ENCODE measurements around the gene BET1.
"Not testable (repeated sequence)": the region's sequence is repeated elsewhere in the genome, so short reads cannot be mapped to it uniquely, and the experiment has no call there.

BET1 gene

DNA sequence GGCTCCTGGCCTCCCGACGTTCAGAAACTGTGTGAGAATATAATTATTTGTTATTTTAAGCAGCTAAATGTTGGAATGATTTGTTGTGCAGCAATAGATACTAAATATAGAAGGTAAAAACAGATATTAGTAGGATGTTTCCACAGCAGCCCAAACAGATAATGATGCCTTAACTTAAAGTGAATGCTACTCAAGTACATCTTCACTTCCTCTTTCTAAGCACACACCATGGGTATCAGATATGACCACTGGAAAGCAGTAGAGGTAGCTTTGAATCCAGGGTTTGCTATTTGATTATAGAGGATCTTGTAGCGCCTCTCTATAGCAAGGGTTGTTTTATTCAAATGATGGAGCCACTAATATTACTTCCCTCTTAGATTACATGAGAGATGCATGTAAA is 38.2 kb upstream of the BET1 start:
- H3K9me3 ChIP-seq, result no peaks in the 10 kb centered on the region
- no peaks in the 10 kb centered on the region for H3K27me3 ChIP-seq
- TF ChIP-seq Cebpa-rat (IDR thresholded peaks at IDR 0.05), result no peak
- no peak overlapping the region for H3K4me2 ChIP-seq
- H3K4me1 ChIP-seq, result no peaks in the 10 kb centered on the region
- no peak overlapping the region for H3K9ac ChIP-seq
- no peaks in the 10 kb centered on the region for H4K20me1 ChIP-seq
- no peak overlapping the region for H3K27ac ChIP-seq
- no peak overlapping the region for H3K4me3 ChIP-seq
- no peaks in the 10 kb centered on the region for H3K36me3 ChIP-seq

DNA sequence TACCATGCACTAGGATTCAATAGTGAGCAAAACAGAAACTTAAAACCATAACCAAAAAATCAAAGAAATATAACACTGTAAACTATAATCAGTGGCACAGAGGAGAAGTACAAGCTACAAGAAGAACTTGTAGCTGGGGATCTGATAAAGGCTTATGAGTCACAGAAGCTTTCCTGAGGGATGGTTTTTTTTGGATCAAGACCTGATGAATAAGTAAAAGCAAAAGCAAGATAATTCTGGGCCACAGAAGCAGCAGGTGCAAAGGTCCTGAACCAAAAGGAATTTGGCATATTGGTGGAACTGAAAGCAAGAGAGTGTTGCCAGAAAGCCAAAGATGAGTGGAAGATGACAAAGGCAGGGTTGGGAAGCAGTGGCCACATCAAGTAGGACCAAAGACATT is 37.4 kb upstream of the BET1 start:
- H3K4me2 ChIP-seq, result no peak overlapping the region
- H3K27me3 ChIP-seq, result no peaks in the 10 kb centered on the region
- no peak for TF ChIP-seq Cebpa-rat (IDR thresholded peaks at IDR 0.05)
- H3K27ac ChIP-seq, result no peak overlapping the region
- H3K36me3 ChIP-seq, result no peaks in the 10 kb centered on the region
- H3K4me1 ChIP-seq, result no peaks in the 10 kb centered on the region
- H3K9ac ChIP-seq, result no peak overlapping the region
- H4K20me1 ChIP-seq, result no peaks in the 10 kb centered on the region
- no peaks in the 10 kb centered on the region for H3K9me3 ChIP-seq
- no peak overlapping the region for H3K4me3 ChIP-seq

DNA sequence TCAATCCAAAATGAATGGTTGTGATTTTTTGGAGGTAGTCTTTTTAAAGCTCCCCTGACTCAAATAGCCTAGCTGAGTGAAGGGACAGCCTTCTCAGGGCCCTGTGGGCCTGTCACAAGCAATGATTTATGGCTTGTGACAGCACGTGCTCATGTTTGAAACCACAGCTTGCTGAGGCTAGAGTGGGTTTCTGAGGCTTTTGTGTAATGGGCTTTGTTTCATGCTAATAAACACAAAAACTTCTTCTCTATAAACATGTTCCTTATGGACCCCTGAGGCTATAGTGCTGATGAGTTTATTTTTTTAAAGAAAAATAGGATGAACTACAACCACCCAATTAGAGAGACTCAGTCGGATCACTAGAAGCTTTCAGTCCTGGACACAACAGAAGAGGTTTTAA is 36.1 kb upstream of the BET1 start:
- Histone ChIP-seq H3K4me3 (no peak overlapping the region), H3K4me1 (no peaks in the 10 kb centered on the region), H3K9ac (no peak overlapping the region), H3K9me3 (no peaks in the 10 kb centered on the region), H3K36me3 (no peaks in the 10 kb centered on the region), H3K27ac (no peak overlapping the region), H4K20me1 (no peaks in the 10 kb centered on the region), H3K27me3 (no peaks in the 10 kb centered on the region), H3K4me2 (no peak overlapping the region)
- TF ChIP-seq Cebpa-rat (IDR thresholded peaks at IDR 0.05), result no peak

DNA sequence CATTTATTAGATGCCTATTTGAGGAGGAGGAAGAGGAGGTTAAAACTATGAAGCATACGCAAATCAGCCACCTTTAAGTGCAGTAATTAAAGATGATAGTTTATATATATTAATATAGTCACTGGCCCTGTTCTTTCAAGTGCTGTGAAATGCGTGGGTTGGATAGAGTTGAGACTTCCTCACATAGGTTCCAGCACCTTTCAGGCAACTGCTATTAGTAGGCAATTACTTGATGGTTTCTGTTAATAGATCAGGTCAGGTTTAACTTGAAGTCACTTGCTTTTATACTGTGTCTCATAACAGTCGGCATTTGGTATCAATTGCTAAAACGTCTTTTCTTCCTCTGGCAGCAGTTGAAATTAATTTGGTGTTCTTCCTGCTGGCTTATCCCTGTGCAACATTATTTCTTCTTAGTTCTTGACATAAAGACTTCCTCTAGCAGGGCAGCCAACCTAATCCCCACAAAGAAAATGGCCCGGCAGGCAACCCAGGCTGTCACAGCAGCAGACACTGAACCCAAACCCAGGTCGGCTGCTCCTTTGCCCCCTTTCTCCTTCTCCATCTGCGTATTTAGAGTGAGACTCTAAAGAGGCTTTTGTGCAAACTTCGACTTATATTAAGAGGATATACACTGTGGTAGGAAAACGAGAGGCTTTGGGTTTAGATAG is 35.3 kb upstream of the BET1 start:
- Histone ChIP-seq H3K9me3 (no peaks in the 10 kb centered on the region), H3K27me3 (no peaks in the 10 kb centered on the region), H3K36me3 (no peaks in the 10 kb centered on the region), H4K20me1 (no peaks in the 10 kb centered on the region), H3K4me1 (no peaks in the 10 kb centered on the region), H3K9ac (no peak overlapping the region), H3K27ac (no peak overlapping the region), H3K4me3 (no peak overlapping the region), H3K4me2 (no peak overlapping the region)
- no peak for TF ChIP-seq Cebpa-rat (IDR thresholded peaks at IDR 0.05)

DNA sequence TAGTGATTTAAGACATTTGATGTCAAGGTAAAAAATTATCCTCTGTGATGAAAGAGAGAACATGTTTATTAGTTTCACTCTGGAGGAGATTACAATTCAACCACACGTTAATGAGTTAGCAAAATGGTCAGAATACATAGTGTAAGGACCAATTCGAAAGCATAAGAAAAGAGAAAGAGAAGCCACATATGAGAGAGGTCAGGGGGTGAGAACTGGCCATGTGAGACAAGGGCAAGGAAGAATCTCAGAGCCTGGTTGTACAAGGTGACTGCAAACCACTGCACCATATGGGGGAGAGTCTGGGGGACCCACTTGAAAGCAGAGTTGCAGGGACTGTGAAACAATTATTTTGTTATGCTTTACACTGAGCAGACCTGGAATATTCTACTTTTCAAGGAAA is 27.7 kb upstream of the BET1 start:
- no peaks in the 10 kb centered on the region for H4K20me1 ChIP-seq
- no peaks in the 10 kb centered on the region for H3K27me3 ChIP-seq
- H3K36me3 ChIP-seq, result no peaks in the 10 kb centered on the region
- no peak overlapping the region for H3K27ac ChIP-seq
- no peak for TF ChIP-seq Cebpa-rat (IDR thresholded peaks at IDR 0.05)
- H3K4me2 ChIP-seq, result no peak overlapping the region
- H3K4me3 ChIP-seq, result no peak overlapping the region
- H3K9me3 ChIP-seq, result no peaks in the 10 kb centered on the region
- no peak overlapping the region for H3K9ac ChIP-seq
- H3K4me1 ChIP-seq, result peaks cover 14% of the 10 kb centered on the region; the same call in 1 of the 2 replicates

DNA sequence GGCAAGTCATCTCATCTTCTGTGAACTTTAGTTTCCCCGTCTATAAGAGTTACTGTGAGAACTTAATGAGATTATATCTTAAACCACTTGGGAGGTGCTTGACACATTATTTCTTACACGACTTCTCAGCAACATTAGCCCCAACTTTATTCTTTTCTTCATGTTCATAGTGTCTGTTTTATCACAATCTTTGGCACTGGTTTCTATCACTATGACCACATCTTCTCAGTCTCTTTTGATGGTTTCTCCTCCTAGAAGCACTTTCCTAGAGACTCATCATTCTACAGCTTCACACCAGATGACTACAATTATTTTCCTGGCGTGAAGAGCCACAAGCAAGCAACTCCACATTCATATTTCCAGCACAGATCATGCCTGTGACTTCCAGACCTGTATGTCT is 26.5 kb upstream of the BET1 start:
- TF ChIP-seq Cebpa-rat (IDR thresholded peaks at IDR 0.05), result no peak
- Histone ChIP-seq H3K36me3 (no peaks in the 10 kb centered on the region), H3K4me1 (peaks cover 14% of the 10 kb centered on the region; the same call in 1 of the 2 replicates), H3K27ac (no peak overlapping the region), H3K9ac (no peak overlapping the region), H3K4me3 (no peak overlapping the region), H3K4me2 (peak overlapping the region; percentile 44; the same call in 1 of the 2 replicates), H3K9me3 (no peaks in the 10 kb centered on the region), H3K27me3 (no peaks in the 10 kb centered on the region), H4K20me1 (no peaks in the 10 kb centered on the region)

DNA sequence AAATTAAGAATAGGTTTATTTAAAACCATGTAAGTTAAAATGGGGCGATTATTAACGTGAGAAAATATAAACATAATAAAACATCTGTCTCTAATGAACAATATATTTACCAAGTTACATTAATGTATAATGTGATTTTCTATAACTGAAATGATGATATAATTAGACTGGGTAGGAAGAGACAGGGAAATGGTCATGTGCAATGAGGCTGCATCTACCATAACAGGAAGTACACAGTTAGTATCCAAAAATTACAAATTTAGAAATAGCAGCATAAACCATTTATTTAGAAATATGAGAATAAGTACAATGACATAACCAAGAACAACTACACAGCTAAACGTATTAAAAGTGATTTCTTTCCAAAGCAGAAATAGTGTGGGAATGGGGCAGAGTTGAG is 25.8 kb upstream of the BET1 start:
- no peak overlapping the region for H3K9ac ChIP-seq
- H3K4me1 ChIP-seq, result peaks cover 14% of the 10 kb centered on the region; the same call in 1 of the 2 replicates
- no peaks in the 10 kb centered on the region for H4K20me1 ChIP-seq
- TF ChIP-seq Cebpa-rat (IDR thresholded peaks at IDR 0.05), result no peak
- H3K9me3 ChIP-seq, result no peaks in the 10 kb centered on the region
- H3K4me2 ChIP-seq, result peak overlapping the region; percentile 44
- H3K36me3 ChIP-seq, result no peaks in the 10 kb centered on the region
- H3K27me3 ChIP-seq, result no peaks in the 10 kb centered on the region
- no peak overlapping the region for H3K27ac ChIP-seq
- H3K4me3 ChIP-seq, result no peak overlapping the region

DNA sequence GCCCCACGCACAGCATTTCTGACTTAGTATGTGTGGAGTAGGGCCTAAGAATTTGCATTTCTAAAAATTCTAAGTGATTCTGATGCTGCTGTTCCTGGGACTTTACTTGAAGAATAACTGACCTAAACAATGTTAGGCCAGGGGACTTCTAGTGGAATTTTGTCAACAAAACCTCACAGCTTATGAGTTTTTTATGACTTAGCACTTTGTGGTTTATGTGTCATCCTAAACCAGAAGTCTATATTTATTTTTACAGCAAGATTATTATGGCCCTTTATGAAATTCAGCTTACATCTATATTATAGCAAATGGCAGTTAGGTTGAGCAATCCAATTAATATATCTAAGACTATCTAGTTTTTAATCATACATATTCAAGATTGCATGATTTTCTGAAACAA is 24.6 kb upstream of the BET1 start:
- H4K20me1 ChIP-seq, result no peaks in the 10 kb centered on the region
- no peak for TF ChIP-seq Cebpa-rat (IDR thresholded peaks at IDR 0.05)
- no peaks in the 10 kb centered on the region for H3K9me3 ChIP-seq
- H3K27me3 ChIP-seq, result no peaks in the 10 kb centered on the region
- H3K4me1 ChIP-seq, result peaks cover 14% of the 10 kb centered on the region; the same call in 1 of the 2 replicates
- H3K36me3 ChIP-seq, result no peaks in the 10 kb centered on the region
- H3K27ac ChIP-seq, result no peak overlapping the region
- H3K4me3 ChIP-seq, result no peak overlapping the region
- H3K9ac ChIP-seq, result no peak overlapping the region
- no peak overlapping the region for H3K4me2 ChIP-seq

DNA sequence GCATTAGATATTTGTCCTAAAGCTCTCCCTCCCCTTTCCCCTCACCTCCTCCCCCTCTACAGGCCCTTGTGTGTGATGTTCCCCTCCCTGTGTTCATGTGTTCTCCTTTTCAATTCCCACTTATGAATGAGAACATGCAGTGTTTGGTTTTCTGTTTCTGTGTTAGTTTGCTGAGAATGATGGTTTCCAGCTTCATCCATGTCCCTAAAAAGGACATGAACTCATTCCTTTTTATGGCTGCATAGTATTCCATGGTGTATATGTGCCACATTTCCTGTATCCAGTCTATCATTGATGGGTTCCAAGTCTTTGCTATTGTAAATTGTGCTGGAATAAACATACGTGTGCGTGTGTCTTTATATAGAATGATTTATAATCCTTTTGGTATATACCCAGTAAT is 22.5 kb upstream of the BET1 start:
- not testable (repeated sequence) for H3K9ac ChIP-seq, H3K27ac ChIP-seq, H4K20me1 ChIP-seq, H3K4me2 ChIP-seq, H3K4me3 ChIP-seq, H3K27me3 ChIP-seq, H3K9me3 ChIP-seq, H3K36me3 ChIP-seq
- H3K4me1 ChIP-seq, result peaks cover 20% of the 10 kb centered on the region

DNA sequence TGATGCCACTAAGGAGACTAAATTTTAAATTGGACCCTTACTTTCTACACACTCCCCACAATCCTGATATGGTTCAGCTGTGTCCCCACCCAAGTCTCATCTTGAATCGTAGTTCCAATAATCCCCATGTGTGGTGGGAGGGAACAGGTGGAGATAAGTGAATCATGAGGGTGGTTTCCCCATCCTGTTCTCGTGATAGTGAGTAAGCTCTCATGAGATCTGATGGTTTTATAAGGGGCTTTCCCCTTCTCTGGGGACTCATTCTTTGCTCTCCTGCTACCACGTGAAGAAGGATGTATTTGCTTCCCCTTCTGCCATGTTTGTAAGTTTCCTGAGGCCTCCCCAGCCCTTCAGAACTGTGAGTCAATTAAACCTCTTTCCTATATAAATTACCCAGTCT is 18.4 kb upstream of the BET1 start:
- H3K4me1 ChIP-seq, result peaks cover 6% of the 10 kb centered on the region

DNA sequence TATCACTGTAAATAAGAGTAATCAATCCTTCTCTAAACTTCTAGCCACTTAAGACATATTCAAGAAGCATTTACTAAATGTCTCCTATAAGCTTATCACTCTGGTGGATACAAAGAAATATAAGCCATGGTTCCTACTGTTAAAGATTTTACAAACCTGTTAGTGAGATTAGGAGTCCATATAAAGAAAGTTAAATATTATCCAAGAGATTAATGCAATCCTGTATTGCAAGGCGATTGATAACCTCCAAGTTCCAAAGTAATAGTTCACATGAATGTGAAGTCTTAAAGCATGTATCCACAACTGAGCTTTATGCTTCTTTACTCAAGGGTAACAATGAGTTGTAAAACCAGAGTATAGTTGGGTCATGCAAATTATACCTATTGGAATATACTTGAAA is 12.6 kb upstream of the BET1 start:
- peaks cover 7% of the 10 kb centered on the region for H3K9me3 ChIP-seq
- no peaks in the 10 kb centered on the region for H4K20me1 ChIP-seq
- no peaks in the 10 kb centered on the region for H3K4me1 ChIP-seq
- H3K27me3 ChIP-seq, result no peaks in the 10 kb centered on the region
- no peak overlapping the region for H3K4me2 ChIP-seq
- TF ChIP-seq Cebpa-rat (IDR thresholded peaks at IDR 0.05), result no peak
- H3K4me3 ChIP-seq, result no peak overlapping the region
- no peak overlapping the region for H3K9ac ChIP-seq
- H3K36me3 ChIP-seq, result no peaks in the 10 kb centered on the region
- H3K27ac ChIP-seq, result no peak overlapping the region

More for the DNA sequence above, 18.4 kb upstream of the BET1 start:
- TF ChIP-seq Cebpa-rat (IDR thresholded peaks at IDR 0.05), result no peak
- Histone ChIP-seq H3K36me3 (no peaks in the 10 kb centered on the region), H3K27me3 (no peaks in the 10 kb centered on the region), H3K9ac (no peak overlapping the region), H3K4me2 (peak overlapping the region; percentile 40), H3K4me3 (no peak overlapping the region), H3K27ac (no peak overlapping the region), H3K9me3 (no peaks in the 10 kb centered on the region), H4K20me1 (no peaks in the 10 kb centered on the region)
